GM18907 (cell line): ENCODE measurements around the gene STK32C.

Experiments
- ATAC-seq: cut with Tn5 transposase; IDR thresholded peaks from one replicate; pipeline ENCODE4 v1.9.1; 2021; ENCODE audit warnings: mild to moderate bottlenecking, moderate library complexity; ENCODE audit not compliant: unreplicated experiment

STK32C gene

GRCh38 chr10:132189016-132189415, 118.7 kb downstream of the STK32C start:
- ATAC-seq, result no peak

GRCh38 chr10:132188331-132188730, 119.4 kb downstream of the STK32C start:
- ATAC-seq, result no peak

- ATAC-seq, result peak; percentile 24
These were observed 120.2 kb downstream of the STK32C start for GRCh38 chr10:132187430-132188138.

GRCh38 chr10:132186488-132187429, 121.0 kb downstream of the STK32C start, which contains the start of gene DPYSL4:
TSS of gene DPYSL4 (plus strand) at chr10:132186948. CDS start at chr10:132187064, 116 bp downstream.
- ATAC-seq, result peak; percentile 37

- ATAC-seq, result no peak
These were observed 121.9 kb downstream of the STK32C start for GRCh38 chr10:132185601-132186487.

- no peak for ATAC-seq
These were observed 122.7 kb downstream of the STK32C start for GRCh38 chr10:132184816-132185593.

- no peak for ATAC-seq
These were observed 124.7 kb downstream of the STK32C start for GRCh38 chr10:132183046-132183445.

- no peak for ATAC-seq
These were observed 125.2 kb downstream of the STK32C start for GRCh38 chr10:132182591-132182990.

- ATAC-seq, result no peak
These were observed 125.9 kb downstream of the STK32C start for GRCh38 chr10:132181691-132182425.

GRCh38 chr10:132180736-132181135, 127.0 kb downstream of the STK32C start:
- no peak for ATAC-seq

GRCh38 chr10:132179551-132180392, 128.0 kb downstream of the STK32C start:
- no peak for ATAC-seq

GRCh38 chr10:132178672-132179545, 128.8 kb downstream of the STK32C start:
- ATAC-seq, result no peak

GRCh38 chr10:132178046-132178445, 129.7 kb downstream of the STK32C start:
- no peak for ATAC-seq

GRCh38 chr10:132176623-132177500, 130.9 kb downstream of the STK32C start:
- no peak for ATAC-seq

- no peak for ATAC-seq
These were observed 131.7 kb downstream of the STK32C start for GRCh38 chr10:132175907-132176581.

GRCh38 chr10:132175408-132175807, 132.3 kb downstream of the STK32C start:
- no peak for ATAC-seq
